SU-DHL-6 (cell line): ENCODE measurements around the gene ARMC9.

Experiments
- H2AFZ ChIP-seq: fragments of 200-600 bp; sonication (generic); 2 replicates; pipeline ENCODE4 v1.6.1; 2014; ENCODE audit warnings: low read depth, mild to moderate bottlenecking, moderate library complexity, mixed read lengths, antibody characterized with exemption, low read length; ENCODE audit not compliant: severe bottlenecking
- H3F3A ChIP-seq: fragments of 200-600 bp; shearing (Covaris generic); 2 replicates; pipeline ENCODE4 v1.6.0; 2016; ENCODE audit warnings: antibody characterized with exemption, mild to moderate bottlenecking; ENCODE audit not compliant: insufficient read depth
- H3K27ac ChIP-seq: fragments of 200-600 bp; sonication (generic); 2 replicates; pipeline ENCODE4 v1.5.1; 2016; ENCODE audit warnings: low read depth, mild to moderate bottlenecking, low read length, moderate library complexity, mixed read lengths
- H3K27me3 ChIP-seq: fragments of 200-600 bp; sonication (generic), shearing (Covaris generic); 2 replicates; pipeline ENCODE4 v1.6.0; 2014; ENCODE audit warnings: mild to moderate bottlenecking, low read length
- H3K36me3 ChIP-seq: fragments of 200-600 bp; sonication (generic); 2 replicates; pipeline ENCODE4 v1.6.1; 2014; ENCODE audit warnings: mild to moderate bottlenecking, low read length, mixed read lengths
- H3K4me2 ChIP-seq: fragments of 300-600, 200-600 bp; shearing (Covaris generic), sonication (generic); 2 replicates; pipeline ENCODE4 v1.6.0; 2014; ENCODE audit warnings: low read length, low read depth, mild to moderate bottlenecking; ENCODE audit not compliant: poor library complexity, severe bottlenecking
- H3K4me3 ChIP-seq: fragments of 200-600 bp; sonication (generic); 2 replicates; pipeline ENCODE4 v1.5.1; 2014; ENCODE audit warnings: antibody characterized with exemption, low read length, mild to moderate bottlenecking, mixed read lengths; ENCODE audit not compliant: insufficient read depth, poor library complexity, severe bottlenecking
- H3K79me2 ChIP-seq: fragments of 200-600 bp; sonication (generic); 2 replicates; pipeline ENCODE4 v1.6.1; 2014; ENCODE audit warnings: mild to moderate bottlenecking, low read length, moderate library complexity; ENCODE audit not compliant: insufficient read depth
- H3K9ac ChIP-seq: fragments of 200-600 bp; sonication (generic); 2 replicates; pipeline ENCODE4 v1.7.0; 2014; ENCODE audit warnings: mild to moderate bottlenecking, low read length
- H3K9me2 ChIP-seq: fragments of 200-600 bp; sonication (generic); replicated peaks from 2 replicates; pipeline ENCODE4 v1.6.1; 2014; ENCODE audit warnings: low read length; ENCODE audit not compliant: insufficient read depth
- H3K9me3 ChIP-seq: fragments of 200-600 bp; sonication (generic); 2 replicates; pipeline ENCODE4 v1.6.1; 2014; ENCODE audit warnings: low read length, mixed read lengths; ENCODE audit not compliant: insufficient read depth
- H4K20me1 ChIP-seq: fragments of 200-600 bp; sonication (generic); 2 replicates; pipeline ENCODE4 v1.6.1; 2014; ENCODE audit warnings: low read depth, mild to moderate bottlenecking, antibody characterized with exemption, low read length, moderate library complexity, mixed read lengths
- CTCF ChIP-seq: fragments of 200-600 bp; sonication (generic); IDR thresholded peaks from one replicate; pipeline ENCODE4 v1.5.1; 2017; ENCODE audit warnings: antibody characterized with exemption, mild to moderate bottlenecking, low read length, moderate library complexity; ENCODE audit not compliant: insufficient read depth, poor library complexity, severe bottlenecking
- EZH2phosphoT487 ChIP-seq: fragments of 200-600 bp; sonication (generic), shearing (Covaris generic); conservative IDR thresholded peaks from 2 replicates; pipeline ENCODE4 v1.6.1; 2018; ENCODE audit warnings: mild to moderate bottlenecking, antibody characterized with exemption, low read length, moderate library complexity, mixed read lengths

ARMC9 gene

GRCh38 chr2:231197706-231198290 is 633 bp upstream of the ARMC9 start:
- Histone ChIP-seq H3F3A (no peaks in the 10 kb centered on the region), H4K20me1 (no peaks in the 10 kb centered on the region), H3K27ac (0 out of 2 replicates have a peak overlapping the region, but pooled peaks have one; percentile 27), H3K79me2 (no peaks in the 10 kb centered on the region), H3K4me2 (peak overlapping the region; percentile 94), H3K9me3 (no peaks in the 10 kb centered on the region), H3K9me2 (no peaks in the 10 kb centered on the region), H3K9ac (peak overlapping the region; percentile 86), H3K4me3 (peak overlapping the region; percentile 93), H3K27me3 (no peaks in the 10 kb centered on the region), H2AFZ (peak overlapping the region; percentile 98), H3K36me3 (no peaks in the 10 kb centered on the region)
- no peak for TF ChIP-seq EZH2phosphoT487
- no peak for TF ChIP-seq CTCF

GRCh38 chr2:231199219-231199618 is 788 bp downstream of the ARMC9 start:
- H3K4me2 ChIP-seq, result peak overlapping the region; percentile 94
- no peaks in the 10 kb centered on the region for H4K20me1 ChIP-seq
- H2AFZ ChIP-seq, result peak overlapping the region; percentile 3
- H3K36me3 ChIP-seq, result no peaks in the 10 kb centered on the region
- H3K79me2 ChIP-seq, result no peaks in the 10 kb centered on the region
- no peaks in the 10 kb centered on the region for H3K9me2 ChIP-seq
- peak overlapping the region; percentile 86 for H3K9ac ChIP-seq
- TF ChIP-seq EZH2phosphoT487 (no peak), CTCF (no peak)
- no peaks in the 10 kb centered on the region for H3F3A ChIP-seq
- H3K4me3 ChIP-seq, result peak overlapping the region; percentile 93
- H3K27me3 ChIP-seq, result no peaks in the 10 kb centered on the region
- no peak overlapping the region for H3K27ac ChIP-seq
- no peaks in the 10 kb centered on the region for H3K9me3 ChIP-seq

- H3K27ac ChIP-seq, result no peak overlapping the region
- no peaks in the 10 kb centered on the region for H3K36me3 ChIP-seq
- no peak overlapping the region for H2AFZ ChIP-seq
- TF ChIP-seq CTCF, result no peak
- TF ChIP-seq EZH2phosphoT487, result no peak
- no peak overlapping the region for H3K9ac ChIP-seq
- H4K20me1 ChIP-seq, result no peaks in the 10 kb centered on the region
- no peaks in the 10 kb centered on the region for H3K9me2 ChIP-seq
- no peak overlapping the region for H3K4me3 ChIP-seq
- H3K4me2 ChIP-seq, result no peak overlapping the region
- H3F3A ChIP-seq, result no peaks in the 10 kb centered on the region
- no peaks in the 10 kb centered on the region for H3K79me2 ChIP-seq
- no peaks in the 10 kb centered on the region for H3K27me3 ChIP-seq
- H3K9me3 ChIP-seq, result no peaks in the 10 kb centered on the region
Measured at GRCh38 chr2:231200805-231201474, 2.5 kb downstream of the ARMC9 start.
